ENCODE data around the gene GALNT11. TPM values are rescaled to one million over a fixed set of nuclear protein-coding genes. Genes with fewer than 3 reads are reported as not detected.

Gene GALNT11
- total RNA-seq, 4 donors from 2014 or later, result 46.8 to 60.2 (median 51.8) TPM

DNA sequence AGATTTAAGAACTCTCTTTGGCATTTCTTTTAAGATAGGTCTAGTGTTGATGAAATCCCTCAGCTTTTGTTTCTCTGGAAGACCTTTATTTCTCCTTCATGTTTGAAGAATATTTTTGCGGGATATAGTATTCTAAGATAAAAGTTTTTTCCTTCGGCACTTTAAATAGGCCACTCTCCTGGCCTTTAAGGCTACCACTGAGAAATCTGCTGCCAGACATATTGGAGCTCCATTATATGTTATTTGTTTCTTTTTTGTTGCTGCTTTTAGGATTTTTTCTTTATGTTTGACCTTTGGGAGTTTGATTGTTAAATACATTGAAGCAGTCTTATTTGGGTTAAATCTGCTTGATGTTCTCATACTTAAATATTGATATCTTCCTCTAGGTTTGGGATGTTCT is 22.6 kb downstream of the GALNT11 start:
- TF ChIP-seq POLR2AphosphoS5 (IDR thresholded peaks at IDR 0.05), result no peak
- TF ChIP-seq CTCF (IDR thresholded peaks at IDR 0.05), result no peak
- no peak for TF ChIP-seq EP300 (IDR thresholded peaks at IDR 0.05)
- TF ChIP-seq POLR2A (IDR thresholded peaks at IDR 0.05), result no peak
- ATAC-seq, result no peak
- H3K27me3 ChIP-seq, result no peaks in the 10 kb centered on the region
- H3K27ac ChIP-seq, result no peak overlapping the region
- no peaks in the 10 kb centered on the region for H3K36me3 ChIP-seq
- H3K4me3 ChIP-seq, result no peak overlapping the region
- H3K4me1 ChIP-seq, result peaks cover 0 to 13% (median 0%) of the 10 kb centered on the region in 3 donors
- peaks cover 0 to 39% (median 0%) of the 10 kb centered on the region in 3 donors for H3K9me3 ChIP-seq
- 88 to 95% methylated on average over 2 of the region's 2 CpGs for WGBS, 2 donors (ENCODE audit: low coverage in 1 of 2)

DNA sequence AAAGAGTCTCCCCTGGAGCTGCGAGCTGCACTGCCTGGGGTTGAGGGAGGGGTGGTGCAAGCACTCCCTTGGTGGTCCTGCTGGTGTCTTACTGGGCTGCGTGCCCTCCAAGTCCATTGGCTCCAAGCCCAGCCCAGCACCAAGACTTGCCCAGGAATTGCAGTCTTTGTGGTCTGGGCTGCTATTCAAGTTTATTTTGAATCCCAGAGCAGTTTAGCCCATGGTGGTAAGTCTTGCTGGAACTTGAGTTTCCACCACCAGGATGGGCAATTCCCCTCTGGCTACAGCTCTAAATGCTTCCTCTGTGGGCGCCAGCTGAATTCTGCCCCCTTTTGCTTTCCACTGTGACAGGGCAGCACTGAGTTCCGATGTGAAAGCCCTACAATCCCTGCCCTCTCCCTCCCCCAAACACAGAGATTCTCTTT is 25.1 kb downstream of the GALNT11 start:
- H3K4me3 ChIP-seq, result no peak overlapping the region
- no peaks in the 10 kb centered on the region for H3K36me3 ChIP-seq
- WGBS, 2 donors (ENCODE audit: low coverage in 1 of 2), result 40 to 58% methylated on average over 1 to 3 of the region's 4 CpGs
- no peaks in the 10 kb centered on the region for H3K27me3 ChIP-seq
- no peak for ATAC-seq
- TF ChIP-seq EP300 (IDR thresholded peaks at IDR 0.05), result no peak
- no peak for TF ChIP-seq POLR2AphosphoS5 (IDR thresholded peaks at IDR 0.05)
- TF ChIP-seq CTCF (IDR thresholded peaks at IDR 0.05), result no peak
- no peak for TF ChIP-seq POLR2A (IDR thresholded peaks at IDR 0.05)
- H3K9me3 ChIP-seq, result peaks cover 0 to 26% (median 0%) of the 10 kb centered on the region in 3 donors
- H3K4me1 ChIP-seq, result peaks cover 0 to 9% (median 0%) of the 10 kb centered on the region in 3 donors
- no peak overlapping the region for H3K27ac ChIP-seq

DNA sequence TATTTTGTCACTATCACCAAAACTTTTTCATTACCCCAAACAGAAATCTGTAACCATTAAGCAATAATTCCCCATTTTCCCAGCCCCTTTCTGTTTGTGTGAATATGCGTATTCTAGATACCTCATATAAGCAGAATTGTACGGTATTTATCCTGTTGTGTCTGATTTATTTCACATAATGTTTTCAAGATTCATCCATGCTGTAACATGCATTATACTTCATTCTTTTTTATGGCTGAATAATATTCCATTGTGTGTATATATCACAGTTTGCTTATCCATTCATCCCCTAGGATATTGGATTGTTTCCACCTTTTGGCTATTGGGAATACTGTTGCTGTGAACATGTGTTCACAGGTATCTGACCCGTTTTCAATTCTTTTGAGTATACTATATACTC is 26.5 kb downstream of the GALNT11 start:
- WGBS, 2 donors (ENCODE audit: low coverage in 1 of 2), result 94 to 98% methylated on average over 2 to 3 of the region's 3 CpGs

GRCh38 chr7:152052771-152053170 is 27.3 kb downstream of the GALNT11 start:
- H3K4me3 ChIP-seq, result no peak overlapping the region
- H3K9me3 ChIP-seq, result peaks cover 0 to 5% (median 0%) of the 10 kb centered on the region in 3 donors
- TF ChIP-seq EP300 (IDR thresholded peaks at IDR 0.05) (no peak), POLR2A (IDR thresholded peaks at IDR 0.05) (no peak), POLR2AphosphoS5 (IDR thresholded peaks at IDR 0.05) (no peak), CTCF (IDR thresholded peaks at IDR 0.05) (no peak)
- H3K36me3 ChIP-seq, result no peaks in the 10 kb centered on the region
- no peak overlapping the region for H3K27ac ChIP-seq
- H3K4me1 ChIP-seq, result peaks cover 0 to 9% (median 0%) of the 10 kb centered on the region in 3 donors
- no peak for ATAC-seq
- no peaks in the 10 kb centered on the region for H3K27me3 ChIP-seq
- WGBS, 2 donors (ENCODE audit: low coverage in 1 of 2), result 79 to 81% methylated on average over 4 of the region's 4 CpGs

More for the DNA sequence above, 26.5 kb downstream of the GALNT11 start:
- ATAC-seq, result no peak
- Histone ChIP-seq H3K36me3 (no peaks in the 10 kb centered on the region), H3K4me3 (no peak overlapping the region), H3K27me3 (no peaks in the 10 kb centered on the region), H3K4me1 (peaks cover 0 to 9% (median 0%) of the 10 kb centered on the region in 3 donors), H3K9me3 (peaks cover 0 to 13% (median 0%) of the 10 kb centered on the region in 3 donors), H3K27ac (no peak overlapping the region)
- TF ChIP-seq EP300 (IDR thresholded peaks at IDR 0.05) (no peak), CTCF (IDR thresholded peaks at IDR 0.05) (no peak), POLR2AphosphoS5 (IDR thresholded peaks at IDR 0.05) (no peak), POLR2A (IDR thresholded peaks at IDR 0.05) (no peak)

All from gastroesophageal sphincter (tissue), 4 donors.